HepG2 (cell line): ENCODE measurements around the gene CD300A. TPM values are rescaled to one million over a fixed set of nuclear protein-coding genes. Genes with fewer than 3 reads are reported as not detected.
A peak's percentile ranks its signal among the peaks of the same experiment; 100 is the strongest.

Source experiments
- ATAC-seq: fragments of 200-7000 bp; cut with Tn5 transposase; 3 replicates; pipeline ENCODE4 v1.9.1; 2020; ENCODE audit warnings: mild to moderate bottlenecking, moderate library complexity
- BruUV-seq: library from RNA; stranded (reverse); fragments of 400-500 nt; replicated peaks from 2 replicates; lab custom pipeline; 2021; lab: Mats Ljungman, UMichigan
- CTCF ChIA-PET: fragments of 300-600 bp; formaldehyde crosslinking; extraction: SDS; loops from one replicate; lab custom pipeline; 2021; ENCODE audit warnings: low total read pairs, inconsistent platforms, low intra/inter-chr PET ratio; lab: Yijun Ruan, JAX
- POLR2A ChIA-PET: fragments of 350-600 bp; sonication (Branson Sonifier 250); formaldehyde crosslinking; loops from one replicate; lab custom pipeline; 2020; ENCODE audit warnings: antibody characterized with exemption, inconsistent platforms; lab: Yijun Ruan, JAX
- DNase-seq: peaks from one replicate; pipeline ENCODE4 v3.0.0-alpha.2; 2015; ENCODE audit warnings: low spot score
- FAIRE-seq: peaks from 3 replicates; lab custom pipeline; 2011; peaks lifted over from hg19 to GRCh38; lab: Jason Lieb, UNC
- H2AFZ ChIP-seq: one replicate; pipeline ENCODE4 v1.6.1; 2011; ENCODE audit warnings: low read length, inconsistent platforms
- H3K27ac ChIP-seq: fragments of 300-600 bp; 3 replicates; pipeline ENCODE4 v1.8.0; 2011; ENCODE audit warnings: mixed run types, mild to moderate bottlenecking, mixed read lengths, low read length, inconsistent platforms; ENCODE audit not compliant: insufficient read depth; ENCODE audit errors: extremely low read length
- H3K27me3 ChIP-seq, 2 experiments: fragments of 200-600 bp in 1 of 2; 2 replicates in 1 of 2; 3 replicates in 1 of 2; pipeline versions ENCODE4 v1.6.0 to v1.8.0; 2011; ENCODE audit warnings: low read length in 2 of 2, mild to moderate bottlenecking in 2 of 2, moderate library complexity in 2 of 2, inconsistent platforms in 1 of 2; ENCODE audit not compliant: insufficient read depth in 2 of 2, control insufficient read depth in 1 of 2
- H3K36me3 ChIP-seq, 2 experiments: fragments of 200-600 bp in 1 of 2; replicated peaks in 1 of 2; 2 replicates in 1 of 2; 3 replicates in 1 of 2; pipeline versions ENCODE4 v1.5.1 to v1.8.0; 2011; ENCODE audit warnings: low read length in 2 of 2, inconsistent platforms in 1 of 2; ENCODE audit not compliant: insufficient read depth in 2 of 2, control insufficient read depth in 1 of 2
- H3K4me1 ChIP-seq: 2 replicates; pipeline ENCODE4 v1.5.1; 2012; ENCODE audit warnings: low read length, inconsistent platforms; ENCODE audit not compliant: insufficient read depth
- H3K4me2 ChIP-seq: 2 replicates; pipeline ENCODE4 v1.6.0; 2011; ENCODE audit warnings: low read depth, low read length, inconsistent platforms
- H3K4me3 ChIP-seq, 3 experiments: fragments of 200-600 bp in 1 of 3; sonication (generic), shearing (Covaris generic) in 1 of 3; replicated peaks in 1 of 3; 2 replicates each; pipeline ENCODE4 v1.5.1; 2011 to 2016; ENCODE audit warnings: low read length in 3 of 3, inconsistent platforms in 2 of 3, low read depth in 2 of 3, mild to moderate bottlenecking in 2 of 3, control low read depth in 1 of 3, mixed read lengths in 1 of 3; ENCODE audit not compliant: insufficient read depth in 1 of 3
- H3K79me2 ChIP-seq: one replicate; pipeline ENCODE4 v1.6.1; 2011; ENCODE audit warnings: low read length, inconsistent platforms; ENCODE audit not compliant: insufficient read depth
- H3K9ac ChIP-seq: 2 replicates; pipeline ENCODE4 v1.6.0; 2011; ENCODE audit warnings: mild to moderate bottlenecking, low read depth, low read length, inconsistent platforms; ENCODE audit not compliant: insufficient read depth
- H3K9me3 ChIP-seq: 2 replicates; pipeline ENCODE4 v1.5.1; 2012; ENCODE audit warnings: mild to moderate bottlenecking, low read length
- H4K20me1 ChIP-seq: 2 replicates; pipeline ENCODE4 v1.6.0; 2011; ENCODE audit warnings: inconsistent platforms, mild to moderate bottlenecking, low read length, moderate library complexity; ENCODE audit not compliant: insufficient read depth
- CEBPB ChIP-seq: IDR thresholded peaks from 2 replicates; pipeline ENCODE4 v1.6.1; 2011; ENCODE audit warnings: low read depth, low read length, improper control_type of control experiment, borderline replicate concordance
- CENPX ChIP-seq: sonication (generic); formaldehyde crosslinking; IDR thresholded peaks from 2 replicates; pipeline ENCODE4 v1.9.0; 2021; ENCODE audit warnings: mild to moderate bottlenecking, missing genetic modification reagents, moderate library complexity
- HNRNPK ChIP-seq: fragments of 200-400 bp; formaldehyde crosslinking; IDR thresholded peaks from 2 replicates; pipeline ENCODE4 v1.6.1; 2018; ENCODE audit warnings: low read length, low read depth, moderate library complexity, mild to moderate bottlenecking; ENCODE audit not compliant: poor library complexity, severe bottlenecking
- KAT7 ChIP-seq: IDR thresholded peaks from 2 replicates; pipeline ENCODE4 v1.6.1; 2018; ENCODE audit warnings: borderline replicate concordance, missing compliant biosample characterization
- MEIS1 ChIP-seq: sonication (generic); formaldehyde crosslinking; IDR thresholded peaks from 2 replicates; pipeline ENCODE4 v1.9.0; 2021; ENCODE audit warnings: mild to moderate bottlenecking, missing genetic modification reagents, moderate library complexity, borderline replicate concordance
- RFX3 ChIP-seq: IDR thresholded peaks from 2 replicates; pipeline ENCODE4 v1.6.1; 2016; ENCODE audit warnings: missing biosample characterization, missing genetic modification reagents
- WGBS: methylation state at CpG from one replicate; pipeline ENCODE4 v1.1.6; 2017; ENCODE audit warnings: low lambda C conversion rate; 5-methylcytosine and 5-hydroxymethylcytosine counted together
- in situ Hi-C: cut with HindIII; loops from 2 replicates; pipeline ENCODE4 v1.10.0; 2017; ENCODE audit warnings: low pct_unique_long_range_greater_than_20kb; ENCODE audit not compliant: extremely low pct_ligation_motif_present
- intact Hi-C: fragments of 100-400 bp; cut with micrococcal nuclease; formaldehyde crosslinking; loops from one replicate; pipeline ENCODE4 v1.10.0; 2022; ENCODE audit not compliant: unreplicated experiment
- polyA plus RNA-seq, 8 experiments: library from polyadenylated mRNA; depleted of rRNA in 3 of 8; stranded (reverse) in 7 of 8; unstranded in 1 of 8; fragments of >200 nt; fragmentation: Illumina TruSeq in 4 of 8; extraction: Trizol in 4 of 8; gene quantifications; 2 replicates each; pipeline versions ENCODE4 v1.2.1 to v1.2.3, GENCODE V29; 2011 to 2016; ENCODE audit warnings: low read depth in 4 of 8, missing spikeins in 1 of 8, mixed read lengths in 1 of 8; ENCODE audit not compliant: insufficient read depth in 1 of 8
- total RNA-seq, 5 experiments: library from RNA; depleted of rRNA; stranded (reverse); fragments of >200 nt; fragmentation: Illumina TruSeq; extraction: Trizol; gene quantifications; 2 replicates each; pipeline ENCODE4 v1.2.3, GENCODE V29; 2016; ENCODE audit warnings: low read depth in 1 of 5
- TF ChIP-seq, protein P1 (sequence below): sonication (generic); formaldehyde crosslinking; IDR thresholded peaks from one replicate; pipeline ENCODE4 v1.5.1; 2020; ENCODE audit warnings: mild to moderate bottlenecking, missing genetic modification reagents; ENCODE audit errors: not compliant biosample characterization

Gene CD300A
- total and polyA plus RNA-seq, 2 of the 13 experiments (the other 11 are each of a cell fraction or from before 2014, with no cell fraction given): not detected

DNA sequence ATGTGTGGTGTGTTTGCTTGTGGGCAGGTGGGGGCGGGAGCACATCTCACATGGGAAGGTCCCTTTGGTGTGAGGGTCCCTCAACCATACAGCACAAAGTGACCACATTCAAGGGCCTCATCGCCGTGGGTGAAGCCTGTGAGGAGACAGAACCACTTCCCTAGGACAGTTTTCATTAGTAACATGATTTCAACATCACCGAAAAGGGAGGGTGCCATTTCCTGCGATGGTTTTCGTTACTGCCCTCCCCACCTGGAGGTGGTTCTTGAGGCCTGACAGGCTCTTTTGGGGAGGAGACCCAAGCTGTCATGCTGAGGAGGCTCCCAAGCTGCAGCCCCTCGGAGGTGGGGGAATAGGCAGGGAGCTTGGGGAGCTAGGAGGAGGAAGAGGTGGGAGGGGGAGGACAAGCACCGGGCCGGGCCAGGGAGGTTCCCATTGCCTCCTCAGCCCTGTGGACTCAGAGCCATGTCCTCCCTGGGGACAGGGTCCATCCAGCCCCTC lies 55.3 kb downstream of the CD300A start:
- Histone ChIP-seq H3K4me1 (peaks cover 11% of the 10 kb centered on the region; the same call in 1 of the 2 replicates), H3K79me2 (no peaks in the 10 kb centered on the region), H3K9me3 (0 out of 2 replicates have a peak, but pooled peaks cover 4% of the 10 kb centered on the region), H3K4me2 (no peak overlapping the region), H3K9ac (no peak overlapping the region), H3K27ac (no peak overlapping the region), H4K20me1 (no peaks in the 10 kb centered on the region), H3K4me3 (no peak overlapping the region), H2AFZ (no peak overlapping the region), H3K27me3 (peaks cover 2 to 65% of the 10 kb centered on the region in 2 experiments; a peak in 4 of 5 replicates), H3K36me3 (no peaks in the 10 kb centered on the region)
- BruUV-seq: no TSS peak
- ATAC-seq: no peak
- ChIA-PET POLR2A (no interaction called here), CTCF (no interaction called here)
- FAIRE-seq: no peak
- in situ Hi-C loops (no loop called here), intact Hi-C loops (no loop called here)
- no peak for DNase-seq
- TF ChIP-seq HNRNPK (no peak), CEBPB (0 out of 2 replicates have a peak, but pooled peaks have one; percentile 23), MEIS1 (CRISPR knock-in tag) (no peak), KAT7 (CRISPR knock-in tag) (no peak), RFX3 (CRISPR knock-in tag) (no peak), CENPX (no peak)
- TF ChIP-seq, protein P1, sequence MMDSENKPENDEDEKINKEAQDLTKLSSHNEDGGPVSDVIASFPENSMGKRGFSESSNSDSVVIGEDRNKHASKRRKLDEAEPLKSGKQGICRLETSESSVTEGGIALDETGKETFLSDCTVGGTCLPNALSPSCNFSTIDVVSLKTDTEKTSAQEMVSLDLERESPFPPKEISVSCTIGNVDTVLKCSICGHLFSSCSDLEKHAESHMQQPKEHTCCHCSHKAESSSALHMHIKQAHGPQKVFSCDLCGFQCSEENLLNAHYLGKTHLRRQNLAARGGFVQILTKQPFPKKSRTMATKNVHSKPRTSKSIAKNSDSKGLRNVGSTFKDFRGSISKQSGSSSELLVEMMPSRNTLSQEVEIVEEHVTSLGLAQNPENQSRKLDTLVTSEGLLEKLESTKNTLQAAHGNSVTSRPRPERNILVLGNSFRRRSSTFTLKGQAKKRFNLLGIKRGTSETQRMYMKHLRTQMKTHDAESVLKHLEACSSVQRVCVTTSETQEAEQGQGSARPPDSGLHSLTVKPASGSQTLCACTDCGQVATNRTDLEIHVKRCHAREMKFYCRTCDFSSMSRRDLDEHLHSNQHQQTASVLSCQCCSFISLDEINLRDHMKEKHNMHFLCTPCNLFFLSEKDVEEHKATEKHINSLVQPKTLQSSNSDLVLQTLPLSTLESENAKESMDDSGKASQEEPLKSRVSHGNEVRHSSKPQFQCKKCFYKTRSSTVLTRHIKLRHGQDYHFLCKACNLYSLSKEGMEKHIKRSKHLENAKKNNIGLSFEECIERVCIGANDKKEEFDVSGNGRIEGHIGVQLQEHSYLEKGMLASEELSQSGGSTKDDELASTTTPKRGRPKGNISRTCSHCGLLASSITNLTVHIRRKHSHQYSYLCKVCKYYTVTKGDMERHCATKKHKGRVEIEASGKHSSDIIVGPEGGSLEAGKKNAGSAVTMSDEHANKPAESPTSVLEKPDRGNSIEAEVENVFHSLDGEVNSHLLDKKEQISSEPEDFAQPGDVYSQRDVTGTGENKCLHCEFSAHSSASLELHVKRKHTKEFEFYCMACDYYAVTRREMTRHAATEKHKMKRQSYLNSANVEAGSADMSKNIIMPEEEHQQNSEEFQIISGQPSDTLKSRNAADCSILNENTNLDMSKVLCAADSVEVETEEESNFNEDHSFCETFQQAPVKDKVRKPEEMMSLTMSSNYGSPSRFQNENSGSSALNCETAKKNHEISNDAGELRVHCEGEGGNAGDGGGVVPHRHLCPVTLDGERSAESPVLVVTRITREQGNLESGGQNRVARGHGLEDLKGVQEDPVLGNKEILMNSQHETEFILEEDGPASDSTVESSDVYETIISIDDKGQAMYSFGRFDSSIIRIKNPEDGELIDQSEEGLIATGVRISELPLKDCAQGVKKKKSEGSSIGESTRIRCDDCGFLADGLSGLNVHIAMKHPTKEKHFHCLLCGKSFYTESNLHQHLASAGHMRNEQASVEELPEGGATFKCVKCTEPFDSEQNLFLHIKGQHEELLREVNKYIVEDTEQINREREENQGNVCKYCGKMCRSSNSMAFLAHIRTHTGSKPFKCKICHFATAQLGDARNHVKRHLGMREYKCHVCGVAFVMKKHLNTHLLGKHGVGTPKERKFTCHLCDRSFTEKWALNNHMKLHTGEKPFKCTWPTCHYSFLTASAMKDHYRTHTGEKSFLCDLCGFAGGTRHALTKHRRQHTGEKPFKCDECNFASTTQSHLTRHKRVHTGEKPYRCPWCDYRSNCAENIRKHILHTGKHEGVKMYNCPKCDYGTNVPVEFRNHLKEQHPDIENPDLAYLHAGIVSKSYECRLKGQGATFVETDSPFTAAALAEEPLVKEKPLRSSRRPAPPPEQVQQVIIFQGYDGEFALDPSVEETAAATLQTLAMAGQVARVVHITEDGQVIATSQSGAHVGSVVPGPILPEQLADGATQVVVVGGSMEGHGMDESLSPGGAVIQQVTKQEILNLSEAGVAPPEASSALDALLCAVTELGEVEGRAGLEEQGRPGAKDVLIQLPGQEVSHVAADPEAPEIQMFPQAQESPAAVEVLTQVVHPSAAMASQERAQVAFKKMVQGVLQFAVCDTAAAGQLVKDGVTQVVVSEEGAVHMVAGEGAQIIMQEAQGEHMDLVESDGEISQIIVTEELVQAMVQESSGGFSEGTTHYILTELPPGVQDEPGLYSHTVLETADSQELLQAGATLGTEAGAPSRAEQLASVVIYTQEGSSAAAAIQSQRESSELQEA (CRISPR knock-in tag): no peak
- 26% methylated on average over 8 of the region's 9 CpGs for WGBS
